ENCODE data around the gene PDZD8. TPM values are rescaled to one million over a fixed set of nuclear protein-coding genes. Genes with fewer than 3 reads are reported as not detected.

Gene PDZD8
- polyA plus RNA-seq, 1 donor (not counting 4 experiments of a cell fraction or from before 2014, with no cell fraction given), result 24.3 TPM

- Histone ChIP-seq H2AFZ (ENCODE audit: control insufficient read depth, low read length) (no peak overlapping the region), H3K9ac (ENCODE audit: control insufficient read depth, extremely low read depth, insufficient read depth, low read length) (no peak overlapping the region), H3K4me3 (ENCODE audit: control insufficient read depth in 2 of 3, extremely low read depth in 1 of 3, insufficient read depth in 2 of 3, low read depth in 1 of 3, low read length in 3 of 3) (no peak overlapping the region), H3K36me3 (ENCODE audit: control insufficient read depth in 2 of 2, extremely low read depth in 1 of 2, insufficient read depth in 2 of 2, low read length in 2 of 2) (no peaks in the 10 kb centered on the region), H3K27ac (ENCODE audit: control insufficient read depth, insufficient read depth, low read length) (no peak overlapping the region), H3K27me3 (ENCODE audit: control insufficient read depth, extremely low read depth, insufficient read depth, low read length) (peaks cover 11% of the 10 kb centered on the region), H3K9me1 (ENCODE audit: control insufficient read depth, extremely low read depth, insufficient read depth, low read length) (no peaks in the 10 kb centered on the region), H3K4me2 (ENCODE audit: control insufficient read depth, extremely low read depth, insufficient read depth, low read depth, low read length) (no peak overlapping the region), H3K4me1 (ENCODE audit: control insufficient read depth, extremely low read depth, insufficient read depth, low read length) (no peaks in the 10 kb centered on the region), H3K9me3 (ENCODE audit: control insufficient read depth, low read depth, low read length) (no peaks in the 10 kb centered on the region), H3K79me2 (ENCODE audit: control insufficient read depth, insufficient read depth, low read length) (no peaks in the 10 kb centered on the region), H4K20me1 (ENCODE audit: control insufficient read depth, extremely low read depth, insufficient read depth, low read length) (no peaks in the 10 kb centered on the region)
- dilution Hi-C loops (cut with MboI; ENCODE audit: extremely low pct_ligation_motif_present, low sequenced_read_pairs), result no loop called here
- FAIRE-seq, result no peak
- no peak for DNase-seq (ENCODE audit: low read depth, low spot score)
- TF ChIP-seq EZH2 (IDR thresholded peaks at IDR 0.05; ENCODE audit: low read length) (no peak), CTCF (optimal IDR thresholded peaks at IDR 0.05 in 1 of 3, IDR thresholded peaks at IDR 0.05 in 1 of 3, conservative IDR thresholded peaks at IDR 0.05 in 1 of 3; ENCODE audit: extremely low read depth in 1 of 3, insufficient read depth in 2 of 3, low read length in 3 of 3) (no peak)
These were observed 116.0 kb downstream of the PDZD8 start for GRCh38 chr10:117259279-117259678.

GRCh38 chr10:117257721-117258120, 117.5 kb downstream of the PDZD8 start:
- no peaks in the 10 kb centered on the region for H3K4me1 ChIP-seq (ENCODE audit: control insufficient read depth, extremely low read depth, insufficient read depth, low read length)
- no peak for DNase-seq (ENCODE audit: low read depth, low spot score)
- no peaks in the 10 kb centered on the region for H3K36me3 ChIP-seq (ENCODE audit: control insufficient read depth in 2 of 2, extremely low read depth in 1 of 2, insufficient read depth in 2 of 2, low read length in 2 of 2)
- H3K9ac ChIP-seq (ENCODE audit: control insufficient read depth, extremely low read depth, insufficient read depth, low read length), result no peak overlapping the region
- TF ChIP-seq EZH2 (IDR thresholded peaks at IDR 0.05; ENCODE audit: low read length) (no peak), CTCF (optimal IDR thresholded peaks at IDR 0.05 in 1 of 3, IDR thresholded peaks at IDR 0.05 in 1 of 3, conservative IDR thresholded peaks at IDR 0.05 in 1 of 3; ENCODE audit: extremely low read depth in 1 of 3, insufficient read depth in 2 of 3, low read length in 3 of 3) (no peak)
- H3K9me3 ChIP-seq (ENCODE audit: control insufficient read depth, low read depth, low read length), result no peaks in the 10 kb centered on the region
- no peak for FAIRE-seq
- H3K4me2 ChIP-seq (ENCODE audit: control insufficient read depth, extremely low read depth, insufficient read depth, low read depth, low read length), result no peak overlapping the region
- no peak overlapping the region for H3K4me3 ChIP-seq (ENCODE audit: control insufficient read depth in 2 of 3, extremely low read depth in 1 of 3, insufficient read depth in 2 of 3, low read depth in 1 of 3, low read length in 3 of 3)
- no peaks in the 10 kb centered on the region for H3K79me2 ChIP-seq (ENCODE audit: control insufficient read depth, insufficient read depth, low read length)
- H2AFZ ChIP-seq (ENCODE audit: control insufficient read depth, low read length), result no peak overlapping the region
- H3K9me1 ChIP-seq (ENCODE audit: control insufficient read depth, extremely low read depth, insufficient read depth, low read length), result no peaks in the 10 kb centered on the region
- peaks cover 6% of the 10 kb centered on the region for H3K27me3 ChIP-seq (ENCODE audit: control insufficient read depth, extremely low read depth, insufficient read depth, low read length)
- H3K27ac ChIP-seq (ENCODE audit: control insufficient read depth, insufficient read depth, low read length), result no peak overlapping the region
- no peaks in the 10 kb centered on the region for H4K20me1 ChIP-seq (ENCODE audit: control insufficient read depth, extremely low read depth, insufficient read depth, low read length)
- dilution Hi-C loops (cut with MboI; ENCODE audit: extremely low pct_ligation_motif_present, low sequenced_read_pairs), result no loop called here
